Measurements from ENCODE around the gene RPS3. TPM values are rescaled to one million over a fixed set of nuclear protein-coding genes. Genes with fewer than 3 reads are reported as not detected.

RPS3 gene
- total RNA-seq, 1 experiment from 2014 or later: 1,749 TPM

- intact Hi-C loops (cut with micrococcal nuclease; ENCODE audit: unreplicated experiment): no loop called here
- no TSS peak for BruUV-seq (replicated peaks)
- peaks cover 4% of the 10 kb centered on the region for H3K36me3 Mint-ChIP-seq (ENCODE audit: insufficient read depth, unreplicated experiment)
- no peak for DNase-seq
- no peaks in the 10 kb centered on the region for H3K4me1 Mint-ChIP-seq (ENCODE audit: low read depth, unreplicated experiment)
- no peak overlapping the region for H3K4me3 Mint-ChIP-seq (ENCODE audit: low read depth, unreplicated experiment)
- TF ChIP-seq CTCF (IDR thresholded peaks at IDR 0.05; ENCODE audit: unreplicated experiment): no peak
- no peak overlapping the region for H3K27ac Mint-ChIP-seq (ENCODE audit: unreplicated experiment)
- H3K27me3 Mint-ChIP-seq (ENCODE audit: unreplicated experiment): peaks cover 57% of the 10 kb centered on the region
- CTCF ChIA-PET: no interaction called here
- no peaks in the 10 kb centered on the region for H3K9me3 Mint-ChIP-seq (ENCODE audit: low read depth, unreplicated experiment)
These were observed 50.5 kb downstream of the RPS3 start for GRCh38 chr11:75449776-75450175.

- H3K36me3 Mint-ChIP-seq (ENCODE audit: insufficient read depth, unreplicated experiment): peaks cover 1% of the 10 kb centered on the region
- BruUV-seq (replicated peaks): no TSS peak
- no peaks in the 10 kb centered on the region for H3K4me1 Mint-ChIP-seq (ENCODE audit: low read depth, unreplicated experiment)
- H3K4me3 Mint-ChIP-seq (ENCODE audit: low read depth, unreplicated experiment): no peak overlapping the region
- no peak for DNase-seq
- H3K27me3 Mint-ChIP-seq (ENCODE audit: unreplicated experiment): peaks cover 58% of the 10 kb centered on the region
- no peak overlapping the region for H3K27ac Mint-ChIP-seq (ENCODE audit: unreplicated experiment)
- CTCF ChIA-PET: no interaction called here
- no peak for TF ChIP-seq CTCF (IDR thresholded peaks at IDR 0.05; ENCODE audit: unreplicated experiment)
- intact Hi-C loops (cut with micrococcal nuclease; ENCODE audit: unreplicated experiment): no loop called here
- no peaks in the 10 kb centered on the region for H3K9me3 Mint-ChIP-seq (ENCODE audit: low read depth, unreplicated experiment)
These were observed 50.9 kb downstream of the RPS3 start for GRCh38 chr11:75450236-75450635.

GRCh38 chr11:75450826-75451821, 51.8 kb downstream of the RPS3 start:
- DNase-seq: peak; percentile 49
- H3K27ac Mint-ChIP-seq (ENCODE audit: unreplicated experiment): no peak overlapping the region

More at GRCh38 chr11:75450826-75451821, 51.8 kb downstream of the RPS3 start:
- no TSS peak for BruUV-seq (replicated peaks)
- TF ChIP-seq CTCF (IDR thresholded peaks at IDR 0.05; ENCODE audit: unreplicated experiment): peak; percentile 81
- Mint-ChIP-seq H3K4me3 (ENCODE audit: low read depth, unreplicated experiment) (no peak overlapping the region), H3K9me3 (ENCODE audit: low read depth, unreplicated experiment) (no peaks in the 10 kb centered on the region), H3K36me3 (ENCODE audit: insufficient read depth, unreplicated experiment) (no peaks in the 10 kb centered on the region), H3K27me3 (ENCODE audit: unreplicated experiment) (peaks cover 67% of the 10 kb centered on the region), H3K4me1 (ENCODE audit: low read depth, unreplicated experiment) (no peaks in the 10 kb centered on the region)
- intact Hi-C loops (cut with micrococcal nuclease; ENCODE audit: unreplicated experiment): no loop called here
- CTCF ChIA-PET: no interaction called here
